ENCODE measurements around the gene CAMKK1. TPM values are rescaled to one million over a fixed set of nuclear protein-coding genes. Genes with fewer than 3 reads are reported as not detected.

The CAMKK1 gene
- total RNA-seq, 4 donors from 2014 or later: 2.6 to 37.6 (median 6.4) TPM

GRCh38 chr17:3913531-3914311 is 20.9 kb upstream of the CAMKK1 start:
- Histone ChIP-seq H3K36me3 (no peaks in the 10 kb centered on the region), H3K27me3 (no peaks in the 10 kb centered on the region), H3K4me3 (no peak overlapping the region), H3K4me1 (no peaks in the 10 kb centered on the region), H3K27ac (peak overlapping the region in 1 of 2 donors; percentile 25), H3K9me3 (no peaks in the 10 kb centered on the region)
- TF ChIP-seq POLR2A (IDR thresholded peaks at IDR 0.05): no peak
- peak; percentile 88 to 96 (median 93) for TF ChIP-seq CTCF (IDR thresholded peaks at IDR 0.05)
- intact Hi-C loops (cut with DNase I; ENCODE audit: low total_unique reads): loop anchor here (2.0 kb wide), 1 partner anchor 91 kb away; no protein-coding TSS in a partner anchor
- DNase-seq: peak; percentile 70 to 71

DNA sequence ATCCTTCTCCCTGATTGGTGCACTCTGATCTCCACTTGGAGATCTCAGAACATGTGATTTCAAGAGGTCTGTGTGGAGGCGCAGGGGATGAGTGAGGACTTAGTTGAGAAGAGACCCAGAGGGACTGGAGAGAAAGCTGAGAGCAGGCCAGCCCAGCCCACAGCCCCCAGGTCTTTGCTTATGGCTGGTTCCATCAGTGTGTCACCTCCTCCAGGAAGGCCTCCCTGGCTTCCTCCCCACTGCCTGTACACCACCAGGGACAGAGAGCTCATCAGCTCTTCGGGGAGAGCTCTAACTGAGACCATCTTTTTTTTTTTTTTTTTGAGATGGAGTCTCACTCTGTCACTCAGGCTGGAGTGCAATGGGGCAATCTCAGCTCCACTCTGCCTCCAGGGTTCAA is 20.0 kb upstream of the CAMKK1 start:
- Histone ChIP-seq H3K27ac (no peak overlapping the region), H3K9me3 (no peaks in the 10 kb centered on the region), H3K27me3 (no peaks in the 10 kb centered on the region), H3K4me1 (no peaks in the 10 kb centered on the region), H3K36me3 (no peaks in the 10 kb centered on the region), H3K4me3 (no peak overlapping the region)
- DNase-seq: no peak
- TF ChIP-seq POLR2A (IDR thresholded peaks at IDR 0.05) (no peak), CTCF (IDR thresholded peaks at IDR 0.05) (no peak)
- intact Hi-C loops (cut with DNase I; ENCODE audit: low total_unique reads): loop anchor here (2.0 kb wide), 1 partner anchor 92 kb away; no protein-coding TSS in a partner anchor

- Histone ChIP-seq H3K4me3 (no peak overlapping the region), H3K27me3 (no peaks in the 10 kb centered on the region), H3K9me3 (no peaks in the 10 kb centered on the region), H3K36me3 (no peaks in the 10 kb centered on the region), H3K27ac (no peak overlapping the region), H3K4me1 (no peaks in the 10 kb centered on the region)
- TF ChIP-seq CTCF (IDR thresholded peaks at IDR 0.05) (no peak), POLR2A (IDR thresholded peaks at IDR 0.05) (no peak)
- intact Hi-C loops (cut with DNase I; ENCODE audit: low total_unique reads): loop anchor here (2.0 kb wide), 1 partner anchor 93 kb away; no protein-coding TSS in a partner anchor
- DNase-seq: no peak
Measured at GRCh38 chr17:3911271-3912053, 18.6 kb upstream of the CAMKK1 start.

- H3K27ac ChIP-seq: no peak overlapping the region
- intact Hi-C loops (cut with DNase I; ENCODE audit: low total_unique reads): no loop called here
- no peak for DNase-seq
- no peaks in the 10 kb centered on the region for H3K9me3 ChIP-seq
- no peaks in the 10 kb centered on the region for H3K4me1 ChIP-seq
- no peak for TF ChIP-seq CTCF (IDR thresholded peaks at IDR 0.05)
- no peak for TF ChIP-seq POLR2A (IDR thresholded peaks at IDR 0.05)
- H3K36me3 ChIP-seq: no peaks in the 10 kb centered on the region
- H3K27me3 ChIP-seq: no peaks in the 10 kb centered on the region
- no peak overlapping the region for H3K4me3 ChIP-seq
Measured at GRCh38 chr17:3910420-3911270, 17.8 kb upstream of the CAMKK1 start.
